HepG2 (cell line): ENCODE results near the gene NPW. TPM values are rescaled to one million over a fixed set of nuclear protein-coding genes. Genes with fewer than 3 reads are reported as not detected.

Experiments
- FOSL2 ChIP-seq: sonication (generic); formaldehyde crosslinking; IDR thresholded peaks from 2 replicates; pipeline ENCODE4 v1.4.0; 2020; ENCODE audit warnings: missing genetic modification reagents
- FOXA3 ChIP-seq: IDR thresholded peaks from 2 replicates; pipeline ENCODE4 v1.6.1; 2016; ENCODE audit warnings: missing genetic modification reagents, missing compliant biosample characterization
- JARID2 ChIP-seq: sonication (generic); formaldehyde crosslinking; IDR thresholded peaks from 2 replicates; pipeline ENCODE4 v1.8.1; 2023; ENCODE audit warnings: missing genetic modification reagents, inconsistent platforms; ENCODE audit not compliant: insufficient replicate concordance
- KAT8 ChIP-seq: IDR thresholded peaks from 2 replicates; pipeline ENCODE4 v1.6.1; 2016; ENCODE audit warnings: missing genetic modification reagents, missing compliant biosample characterization
- MEIS1 ChIP-seq: sonication (generic); formaldehyde crosslinking; IDR thresholded peaks from 2 replicates; pipeline ENCODE4 v1.9.0; 2021; ENCODE audit warnings: mild to moderate bottlenecking, missing genetic modification reagents, moderate library complexity, borderline replicate concordance
- MIER2 ChIP-seq: IDR thresholded peaks from 2 replicates; pipeline ENCODE4 v1.6.1; 2016; ENCODE audit warnings: missing biosample characterization, missing genetic modification reagents
- SAFB2 ChIP-seq: sonication (generic); formaldehyde crosslinking; IDR thresholded peaks from 2 replicates; pipeline ENCODE4 v1.5.1; 2020; ENCODE audit warnings: missing genetic modification reagents, low read depth, mild to moderate bottlenecking, borderline replicate concordance
- SAP130 ChIP-seq: IDR thresholded peaks from 2 replicates; pipeline ENCODE4 v1.6.1; 2016; ENCODE audit warnings: low read depth
- SOX5 ChIP-seq: IDR thresholded peaks from 2 replicates; pipeline ENCODE4 v1.6.1; 2016; ENCODE audit warnings: borderline replicate concordance
- THAP11 ChIP-seq: IDR thresholded peaks from 2 replicates; pipeline ENCODE4 v1.6.1; 2016; ENCODE audit warnings: missing biosample characterization, missing genetic modification reagents
- ZFP36 ChIP-seq: fragments of 150-350 bp; IDR thresholded peaks from 2 replicates; pipeline ENCODE4 v1.6.1; 2018; ENCODE audit warnings: borderline replicate concordance, low read length, low read depth; ENCODE audit not compliant: partially characterized antibody
- ZNF235 ChIP-seq: sonication (generic); formaldehyde crosslinking; IDR thresholded peaks from 2 replicates; pipeline ENCODE4 v1.8.1; 2023; ENCODE audit warnings: mild to moderate bottlenecking, missing genetic modification reagents, borderline replicate concordance
- ZNF33B ChIP-seq: sonication (generic); formaldehyde crosslinking; IDR thresholded peaks from 2 replicates; pipeline ENCODE4 v1.5.1; 2020; ENCODE audit warnings: mild to moderate bottlenecking, missing genetic modification reagents
- ZNF510 ChIP-seq: sonication (generic); formaldehyde crosslinking; IDR thresholded peaks from 2 replicates; pipeline ENCODE4 v1.4.0; 2020; ENCODE audit warnings: low read depth, mild to moderate bottlenecking, missing genetic modification reagents
- ZNF567 ChIP-seq: sonication (generic); formaldehyde crosslinking; IDR thresholded peaks from 2 replicates; pipeline ENCODE4 v1.8.1; 2023; ENCODE audit warnings: mild to moderate bottlenecking, missing genetic modification reagents, borderline replicate concordance
- ZNF589 ChIP-seq: sonication (generic); formaldehyde crosslinking; conservative IDR thresholded peaks from 2 replicates; pipeline ENCODE4 v1.8.0; 2022; ENCODE audit warnings: mild to moderate bottlenecking, moderate library complexity, missing genetic modification reagents
- ZNF773 ChIP-seq: sonication (generic); formaldehyde crosslinking; IDR thresholded peaks from 2 replicates; pipeline ENCODE4 v1.4.0; 2020; ENCODE audit warnings: missing genetic modification reagents, borderline replicate concordance
- polyA plus RNA-seq, 8 experiments: library from polyadenylated mRNA; depleted of rRNA in 3 of 8; stranded (reverse) in 7 of 8; unstranded in 1 of 8; fragments of >200 nt; fragmentation: Illumina TruSeq in 4 of 8; extraction: Trizol in 4 of 8; gene quantifications; 2 replicates each; pipeline versions ENCODE4 v1.2.1 to v1.2.3, GENCODE V29; 2011 to 2016; ENCODE audit warnings: low read depth in 4 of 8, missing spikeins in 1 of 8, mixed read lengths in 1 of 8; ENCODE audit not compliant: insufficient read depth in 1 of 8
- total RNA-seq, 5 experiments: library from RNA; depleted of rRNA; stranded (reverse); fragments of >200 nt; fragmentation: Illumina TruSeq; extraction: Trizol; gene quantifications; 2 replicates each; pipeline ENCODE4 v1.2.3, GENCODE V29; 2016; ENCODE audit warnings: low read depth in 1 of 5
- TF ChIP-seq, protein P1 (sequence below): IDR thresholded peaks from 2 replicates; pipeline ENCODE4 v1.6.1; 2016
- TF ChIP-seq, protein P2 (sequence below): sonication (generic); formaldehyde crosslinking; IDR thresholded peaks from 2 replicates; pipeline ENCODE4 v1.5.1; 2020; ENCODE audit warnings: missing genetic modification reagents, mild to moderate bottlenecking, borderline replicate concordance
- TF ChIP-seq, protein P3 (sequence below): sonication (generic); formaldehyde crosslinking; IDR thresholded peaks from 2 replicates; pipeline ENCODE4 v1.5.0; 2020; ENCODE audit warnings: missing genetic modification reagents, mild to moderate bottlenecking, borderline replicate concordance
- TF ChIP-seq, protein P4 (sequence below): sonication (generic); formaldehyde crosslinking; IDR thresholded peaks from 2 replicates; pipeline ENCODE4 v1.5.0; 2020; ENCODE audit warnings: mild to moderate bottlenecking, missing genetic modification reagents
- TF ChIP-seq, protein P5 (sequence below): sonication (generic); formaldehyde crosslinking; IDR thresholded peaks from 2 replicates; pipeline ENCODE4 v1.4.0; 2020; ENCODE audit warnings: missing genetic modification reagents

The NPW gene
- total and polyA plus RNA-seq, 2 of the 13 experiments (the other 11 are each of a cell fraction or from before 2014, with no cell fraction given), result 0.24 to 0.97 TPM

DNA sequence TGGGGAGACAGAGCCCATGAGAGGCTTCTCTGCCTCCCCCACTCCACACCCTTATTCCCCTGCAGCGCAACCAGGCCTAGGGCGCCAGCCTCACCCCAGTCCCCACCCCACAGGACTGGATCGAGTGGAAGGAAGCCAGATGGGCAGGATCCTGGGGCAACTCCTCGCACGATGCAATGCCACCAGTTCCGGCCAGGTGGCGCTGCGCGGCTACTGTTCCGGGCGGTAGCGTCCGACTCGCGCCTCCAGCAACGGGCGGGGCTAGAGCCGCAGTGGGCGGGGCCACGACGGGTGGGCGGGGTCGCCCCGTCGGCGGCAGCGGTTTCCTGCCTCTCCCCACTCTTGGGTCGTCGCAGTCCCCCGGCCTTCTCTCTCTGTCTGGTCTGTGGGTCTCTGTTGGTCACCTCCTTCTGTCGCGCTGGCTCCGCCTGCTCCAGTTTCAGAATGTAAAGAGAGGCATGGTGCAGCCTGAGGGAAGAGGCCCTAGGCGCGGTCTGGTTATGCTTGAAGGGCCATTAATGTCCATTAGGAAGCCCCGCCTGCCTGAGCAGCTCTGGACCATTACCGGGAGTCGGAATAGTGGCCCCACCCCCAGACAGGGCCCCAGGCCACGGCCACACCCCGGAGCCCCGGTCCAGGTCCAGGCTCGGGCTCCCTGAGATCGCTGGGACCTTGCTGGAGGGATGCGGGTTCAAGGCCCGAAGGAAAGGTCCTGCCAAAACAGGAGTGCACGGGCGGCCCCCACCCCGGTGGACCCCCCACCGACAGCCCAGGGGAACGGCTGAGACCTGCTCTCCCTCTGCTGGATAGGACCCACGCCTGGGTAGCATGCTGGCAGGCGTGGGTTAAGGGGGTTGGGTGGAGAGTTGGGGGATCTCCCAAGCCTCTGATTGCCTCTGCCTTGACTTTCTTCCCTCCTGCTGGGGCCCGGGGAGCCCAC is 3.8 kb downstream of the NPW start (continued):
- TF ChIP-seq, protein P1, sequence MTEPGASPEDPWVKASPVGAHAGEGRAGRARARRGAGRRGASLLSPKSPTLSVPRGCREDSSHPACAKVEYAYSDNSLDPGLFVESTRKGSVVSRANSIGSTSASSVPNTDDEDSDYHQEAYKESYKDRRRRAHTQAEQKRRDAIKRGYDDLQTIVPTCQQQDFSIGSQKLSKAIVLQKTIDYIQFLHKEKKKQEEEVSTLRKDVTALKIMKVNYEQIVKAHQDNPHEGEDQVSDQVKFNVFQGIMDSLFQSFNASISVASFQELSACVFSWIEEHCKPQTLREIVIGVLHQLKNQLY (CRISPR knock-in tag), result 0 out of 2 replicates have a peak, but pooled peaks have one; percentile 25
- TF ChIP-seq ZNF567 (CRISPR knock-in tag), result no peak
- TF ChIP-seq ZNF510 (CRISPR knock-in tag), result 0 out of 2 replicates have a peak, but pooled peaks have one; percentile 59
- TF ChIP-seq ZNF235 (CRISPR knock-in tag), result no peak
- TF ChIP-seq, protein P2, sequence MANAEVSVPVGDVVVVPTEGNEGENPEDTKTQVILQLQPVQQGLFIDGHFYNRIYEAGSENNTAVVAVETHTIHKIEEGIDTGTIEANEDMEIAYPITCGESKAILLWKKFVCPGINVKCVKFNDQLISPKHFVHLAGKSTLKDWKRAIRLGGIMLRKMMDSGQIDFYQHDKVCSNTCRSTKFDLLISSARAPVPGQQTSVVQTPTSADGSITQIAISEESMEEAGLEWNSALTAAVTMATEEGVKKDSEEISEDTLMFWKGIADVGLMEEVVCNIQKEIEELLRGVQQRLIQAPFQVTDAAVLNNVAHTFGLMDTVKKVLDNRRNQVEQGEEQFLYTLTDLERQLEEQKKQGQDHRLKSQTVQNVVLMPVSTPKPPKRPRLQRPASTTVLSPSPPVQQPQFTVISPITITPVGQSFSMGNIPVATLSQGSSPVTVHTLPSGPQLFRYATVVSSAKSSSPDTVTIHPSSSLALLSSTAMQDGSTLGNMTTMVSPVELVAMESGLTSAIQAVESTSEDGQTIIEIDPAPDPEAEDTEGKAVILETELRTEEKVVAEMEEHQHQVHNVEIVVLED (CRISPR knock-in tag), result peak; percentile 64; the same call in 1 of the 2 replicates
- TF ChIP-seq SAFB2 (CRISPR knock-in tag), result no peak
- peak; percentile 87 for TF ChIP-seq THAP11 (CRISPR knock-in tag)
- peak; percentile 52 for TF ChIP-seq FOXA3 (CRISPR knock-in tag)
- TF ChIP-seq SOX5, result peak; percentile 41; the same call in 1 of the 2 replicates
- no peak for TF ChIP-seq ZFP36
- TF ChIP-seq MIER2, result no peak
- TF ChIP-seq, protein P3, sequence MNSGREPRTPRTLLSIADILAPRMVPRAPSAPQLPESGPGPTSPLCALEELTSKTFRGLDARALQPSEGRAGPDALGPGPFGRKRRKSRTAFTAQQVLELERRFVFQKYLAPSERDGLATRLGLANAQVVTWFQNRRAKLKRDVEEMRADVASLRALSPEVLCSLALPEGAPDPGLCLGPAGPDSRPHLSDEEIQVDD (CRISPR knock-in tag), result 0 out of 2 replicates have a peak, but pooled peaks have one; percentile 24
- peak; percentile 83 for TF ChIP-seq SAP130 (CRISPR knock-in tag)
- peak; percentile 40; the same call in 1 of the 2 replicates for TF ChIP-seq FOSL2 (CRISPR knock-in tag)
- TF ChIP-seq, protein P4, sequence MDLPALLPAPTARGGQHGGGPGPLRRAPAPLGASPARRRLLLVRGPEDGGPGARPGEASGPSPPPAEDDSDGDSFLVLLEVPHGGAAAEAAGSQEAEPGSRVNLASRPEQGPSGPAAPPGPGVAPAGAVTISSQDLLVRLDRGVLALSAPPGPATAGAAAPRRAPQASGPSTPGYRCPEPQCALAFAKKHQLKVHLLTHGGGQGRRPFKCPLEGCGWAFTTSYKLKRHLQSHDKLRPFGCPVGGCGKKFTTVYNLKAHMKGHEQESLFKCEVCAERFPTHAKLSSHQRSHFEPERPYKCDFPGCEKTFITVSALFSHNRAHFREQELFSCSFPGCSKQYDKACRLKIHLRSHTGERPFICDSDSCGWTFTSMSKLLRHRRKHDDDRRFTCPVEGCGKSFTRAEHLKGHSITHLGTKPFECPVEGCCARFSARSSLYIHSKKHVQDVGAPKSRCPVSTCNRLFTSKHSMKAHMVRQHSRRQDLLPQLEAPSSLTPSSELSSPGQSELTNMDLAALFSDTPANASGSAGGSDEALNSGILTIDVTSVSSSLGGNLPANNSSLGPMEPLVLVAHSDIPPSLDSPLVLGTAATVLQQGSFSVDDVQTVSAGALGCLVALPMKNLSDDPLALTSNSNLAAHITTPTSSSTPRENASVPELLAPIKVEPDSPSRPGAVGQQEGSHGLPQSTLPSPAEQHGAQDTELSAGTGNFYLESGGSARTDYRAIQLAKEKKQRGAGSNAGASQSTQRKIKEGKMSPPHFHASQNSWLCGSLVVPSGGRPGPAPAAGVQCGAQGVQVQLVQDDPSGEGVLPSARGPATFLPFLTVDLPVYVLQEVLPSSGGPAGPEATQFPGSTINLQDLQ (CRISPR knock-in tag), result no peak
- TF ChIP-seq JARID2 (CRISPR knock-in tag), result no peak
- no peak for TF ChIP-seq ZNF773 (CRISPR knock-in tag)
- TF ChIP-seq ZNF33B (CRISPR knock-in tag), result 0 out of 2 replicates have a peak, but pooled peaks have one; percentile 48
- no peak for TF ChIP-seq ZNF589 (CRISPR knock-in tag)
- TF ChIP-seq, protein P5, sequence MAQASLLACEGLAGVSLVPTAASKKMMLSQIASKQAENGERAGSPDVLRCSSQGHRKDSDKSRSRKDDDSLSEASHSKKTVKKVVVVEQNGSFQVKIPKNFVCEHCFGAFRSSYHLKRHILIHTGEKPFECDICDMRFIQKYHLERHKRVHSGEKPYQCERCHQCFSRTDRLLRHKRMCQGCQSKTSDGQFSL (CRISPR knock-in tag), result peak; percentile 51; the same call in 1 of the 2 replicates
- TF ChIP-seq KAT8 (CRISPR knock-in tag), result peak; percentile 69; the same call in 1 of the 2 replicates
- TF ChIP-seq MEIS1 (CRISPR knock-in tag), result 0 out of 2 replicates have a peak, but pooled peaks have one; percentile 31
